Progenitor cell of endocrine pancreas (in vitro differentiated cells): ENCODE data around the gene FAM50B. TPM values are rescaled to one million over a fixed set of nuclear protein-coding genes. Genes with fewer than 3 reads are reported as not detected.

Experiments
- DNase-seq: peaks from one replicate; pipeline ENCODE4 v3.0.0; 2021; ENCODE audit warnings: low spot score; ENCODE audit not compliant: unreplicated experiment
- H3K27ac Mint-ChIP-seq: 2 replicates; pipeline ENCODE4 v1.8.0; 2021; ENCODE audit warnings: mild to moderate bottlenecking, moderate library complexity, mixed read lengths
- H3K27me3 Mint-ChIP-seq: 2 replicates; pipeline ENCODE4 v1.8.0; 2021; ENCODE audit warnings: mixed read lengths
- H3K36me3 Mint-ChIP-seq: 2 replicates; pipeline ENCODE4 v1.8.0; 2022; ENCODE audit warnings: mixed read lengths; ENCODE audit not compliant: insufficient read depth
- H3K4me1 Mint-ChIP-seq: 2 replicates; pipeline ENCODE4 v1.8.0; 2021; ENCODE audit warnings: low read depth, mixed read lengths
- H3K4me3 Mint-ChIP-seq: 2 replicates; pipeline ENCODE4 v1.8.0; 2021; ENCODE audit warnings: low read depth, mild to moderate bottlenecking, moderate library complexity, mixed read lengths
- H3K9me3 Mint-ChIP-seq: 2 replicates; pipeline ENCODE4 v1.8.0; 2021; ENCODE audit warnings: low read depth, mixed read lengths
- CTCF ChIP-seq: fragments of 200-600 bp; sonication (generic); IDR thresholded peaks from one replicate; pipeline ENCODE4 v1.5.0; 2021; ENCODE audit warnings: antibody characterized with exemption, mild to moderate bottlenecking; ENCODE audit not compliant: unreplicated experiment
- total RNA-seq: library from RNA; stranded (reverse); gene quantifications from 2 replicates; pipeline ENCODE4 v1.2.1, GENCODE V29; 2021

FAM50B gene
- total RNA-seq, 1 donor from 2014 or later, result 2.8 TPM

GRCh38 chr6:3874069-3874468 is 24.9 kb downstream of the FAM50B start:
- no peak overlapping the region for H3K27ac Mint-ChIP-seq
- peaks cover 16% of the 10 kb centered on the region for H3K4me1 Mint-ChIP-seq

GRCh38 chr6:3875486-3875885 is 26.3 kb downstream of the FAM50B start:
- Mint-ChIP-seq H3K27me3 (peaks cover 4% of the 10 kb centered on the region), H3K9me3 (no peaks in the 10 kb centered on the region), H3K27ac (no peak overlapping the region), H3K4me3 (no peak overlapping the region), H3K4me1 (peaks cover 2% of the 10 kb centered on the region), H3K36me3 (no peaks in the 10 kb centered on the region)
- TF ChIP-seq CTCF, result no peak
- DNase-seq, result no peak

More at GRCh38 chr6:3874069-3874468, 24.9 kb downstream of the FAM50B start:
- Mint-ChIP-seq H3K4me3 (no peak overlapping the region), H3K9me3 (no peaks in the 10 kb centered on the region), H3K36me3 (no peaks in the 10 kb centered on the region), H3K27me3 (peaks cover 4% of the 10 kb centered on the region)
- no peak for DNase-seq
- no peak for TF ChIP-seq CTCF

GRCh38 chr6:3876101-3876500 is 26.9 kb downstream of the FAM50B start:
- Mint-ChIP-seq H3K27me3 (peaks cover 4% of the 10 kb centered on the region), H3K27ac (no peak overlapping the region)

GRCh38 chr6:3876866-3877265 is 27.7 kb downstream of the FAM50B start:
- H3K4me1 Mint-ChIP-seq, result no peaks in the 10 kb centered on the region
- no peak overlapping the region for H3K4me3 Mint-ChIP-seq
- H3K27me3 Mint-ChIP-seq, result peaks cover 4% of the 10 kb centered on the region
- no peaks in the 10 kb centered on the region for H3K36me3 Mint-ChIP-seq
- no peaks in the 10 kb centered on the region for H3K9me3 Mint-ChIP-seq
- no peak for DNase-seq
- no peak overlapping the region for H3K27ac Mint-ChIP-seq
- TF ChIP-seq CTCF, result no peak

More at GRCh38 chr6:3876101-3876500, 26.9 kb downstream of the FAM50B start:
- Mint-ChIP-seq H3K4me1 (no peaks in the 10 kb centered on the region), H3K36me3 (no peaks in the 10 kb centered on the region), H3K4me3 (no peak overlapping the region), H3K9me3 (no peaks in the 10 kb centered on the region)
- TF ChIP-seq CTCF, result no peak
- no peak for DNase-seq

GRCh38 chr6:3878048-3878666 is 29.0 kb downstream of the FAM50B start:
- no peak for DNase-seq
- no peak overlapping the region for H3K4me3 Mint-ChIP-seq
- H3K27ac Mint-ChIP-seq, result no peak overlapping the region
- TF ChIP-seq CTCF, result no peak
- no peaks in the 10 kb centered on the region for H3K4me1 Mint-ChIP-seq
- no peaks in the 10 kb centered on the region for H3K36me3 Mint-ChIP-seq
- H3K9me3 Mint-ChIP-seq, result peaks cover 4% of the 10 kb centered on the region
- peaks cover 4% of the 10 kb centered on the region for H3K27me3 Mint-ChIP-seq
